HEK293 (cell line): ENCODE data around the gene PRAC1.
A peak's percentile ranks its signal among the peaks of the same experiment; 100 is the strongest.

Experiments used
- CTCF ChIA-PET: fragments of 350-600 bp; formaldehyde crosslinking; extraction: SDS; loops from one replicate; lab custom pipeline; 2021; ENCODE audit warnings: antibody characterized with exemption; lab: Yijun Ruan, JAX
- POLR2A ChIA-PET: fragments of 300-600 bp; formaldehyde crosslinking; extraction: SDS; loops from one replicate; lab custom pipeline; 2020; ENCODE audit warnings: antibody characterized with exemption, inconsistent platforms; lab: Yijun Ruan, JAX
- H3K27ac ChIP-seq: fragments of 200-500 bp; sonication (Bioruptor generic); 2 replicates; pipeline ENCODE4 v1.5.1; 2014; ENCODE audit warnings: low read depth, low read length, control low read depth, inconsistent platforms; ENCODE audit errors: extremely low read depth
- H3K36me3 ChIP-seq, 2 experiments: fragments of 200-500 bp in 1 of 2; sonication (Bioruptor generic) in 1 of 2; 1 replicate in 1 of 2; 2 replicates in 1 of 2; pipeline ENCODE4 v1.5.1; 2014 to 2017; ENCODE audit warnings: inconsistent platforms in 2 of 2, low read length in 2 of 2; ENCODE audit not compliant: control insufficient read depth in 2 of 2, insufficient read depth in 1 of 2
- H3K4me1 ChIP-seq: fragments of 200-500 bp; sonication (Bioruptor generic); 2 replicates; pipeline ENCODE4 v1.5.1; 2014; ENCODE audit warnings: mild to moderate bottlenecking, low read length, inconsistent platforms; ENCODE audit not compliant: control insufficient read depth, insufficient read depth
- H3K4me3 ChIP-seq: 2 replicates; pipeline ENCODE4 v1.5.1; 2011; ENCODE audit warnings: low read depth, mild to moderate bottlenecking, control low read depth, low read length, moderate library complexity
- H3K9me3 ChIP-seq: fragments of 200-500 bp; sonication (Bioruptor generic); 2 replicates; pipeline ENCODE4 v1.5.1; 2014; ENCODE audit warnings: low read depth, low read length, inconsistent platforms; ENCODE audit not compliant: control insufficient read depth, insufficient read depth
- AEBP2 ChIP-seq: fragments of 450-650 bp; formaldehyde crosslinking; IDR thresholded peaks from 2 replicates; pipeline ENCODE4 v1.5.1; 2016; ENCODE audit warnings: missing biosample characterization, missing genetic modification characterization, borderline replicate concordance
- GLI2 ChIP-seq: fragments of 450-650 bp; formaldehyde crosslinking; IDR thresholded peaks from 2 replicates; pipeline ENCODE4; 2017; ENCODE audit warnings: missing biosample characterization, missing genetic modification characterization, low read depth, borderline replicate concordance
- HIC1 ChIP-seq: fragments of 450-650 bp; formaldehyde crosslinking; IDR thresholded peaks from 2 replicates; pipeline ENCODE4 v1.5.1; 2016; ENCODE audit warnings: missing biosample characterization, missing genetic modification characterization
- MEIS1 ChIP-seq: sonication (generic); formaldehyde crosslinking; IDR thresholded peaks from 2 replicates; pipeline ENCODE4 v1.8.1; 2022; ENCODE audit warnings: missing genetic modification reagents, mild to moderate bottlenecking, borderline replicate concordance
- PRDM4 ChIP-seq: fragments of 450-650 bp; formaldehyde crosslinking; IDR thresholded peaks from 2 replicates; pipeline ENCODE4 v1.5.1; 2017; ENCODE audit warnings: missing biosample characterization, missing genetic modification characterization
- SETDB1 ChIP-seq: IDR thresholded peaks from one replicate; pipeline ENCODE4 v1.6.1; 2017; ENCODE audit warnings: mild to moderate bottlenecking, low read length, moderate library complexity, mixed read lengths; ENCODE audit not compliant: insufficient read length
- ZBTB20 ChIP-seq: fragments of 450-650 bp; formaldehyde crosslinking; IDR thresholded peaks from 2 replicates; pipeline ENCODE4 v1.5.1; 2016; ENCODE audit warnings: missing biosample characterization, missing genetic modification characterization
- ZNF10 ChIP-seq: fragments of 450-650 bp; formaldehyde crosslinking; IDR thresholded peaks from 2 replicates; pipeline ENCODE4 v1.5.1; 2017; ENCODE audit warnings: missing biosample characterization, missing genetic modification characterization
- ZNF140 ChIP-seq: fragments of 450-650 bp; formaldehyde crosslinking; IDR thresholded peaks from 2 replicates; pipeline ENCODE4 v1.5.1; 2016; ENCODE audit warnings: missing biosample characterization, missing genetic modification characterization
- ZNF146 ChIP-seq: fragments of 450-650 bp; formaldehyde crosslinking; IDR thresholded peaks from 2 replicates; pipeline ENCODE4 v1.5.1; 2016; ENCODE audit warnings: missing biosample characterization, missing genetic modification characterization
- ZNF223 ChIP-seq: fragments of 450-650 bp; formaldehyde crosslinking; IDR thresholded peaks from 2 replicates; pipeline ENCODE4 v1.5.1; 2016; ENCODE audit warnings: missing biosample characterization, missing genetic modification characterization
- ZNF510 ChIP-seq: fragments of 450-650 bp; formaldehyde crosslinking; IDR thresholded peaks from 2 replicates; pipeline ENCODE4 v1.5.1; 2018; ENCODE audit warnings: mild to moderate bottlenecking, missing genetic modification characterization, missing biosample characterization; ENCODE audit not compliant: insufficient replicate concordance
- ZNF521 ChIP-seq: fragments of 450-650 bp; formaldehyde crosslinking; IDR thresholded peaks from 2 replicates; pipeline ENCODE4 v1.5.1; 2017; ENCODE audit warnings: missing biosample characterization, mild to moderate bottlenecking, missing genetic modification characterization
- ZNF530 ChIP-seq: fragments of 450-650 bp; formaldehyde crosslinking; IDR thresholded peaks from 2 replicates; pipeline ENCODE4 v1.5.1; 2016; ENCODE audit warnings: low read depth, missing biosample characterization, missing genetic modification characterization
- ZNF610 ChIP-seq: fragments of 450-650 bp; formaldehyde crosslinking; IDR thresholded peaks from 2 replicates; pipeline ENCODE4 v1.5.1; 2016; ENCODE audit warnings: missing biosample characterization, missing genetic modification characterization, borderline replicate concordance
- ZNF639 ChIP-seq: fragments of 450-650 bp; formaldehyde crosslinking; IDR thresholded peaks from 2 replicates; pipeline ENCODE4 v1.5.1; 2016; ENCODE audit warnings: missing biosample characterization, missing genetic modification characterization
- ZNF747 ChIP-seq: fragments of 450-650 bp; formaldehyde crosslinking; IDR thresholded peaks from 2 replicates; pipeline ENCODE4 v1.5.1; 2016; ENCODE audit warnings: missing biosample characterization, missing genetic modification characterization
- ZSCAN18 ChIP-seq: fragments of 450-650 bp; formaldehyde crosslinking; IDR thresholded peaks from 2 replicates; pipeline ENCODE4 v1.5.1; 2016; ENCODE audit warnings: missing biosample characterization, missing genetic modification characterization

PRAC1 gene

GRCh38 chr17:48769009-48769675 lies 46.8 kb upstream of the PRAC1 start:
- POLR2A ChIA-PET = interaction anchor here (1.0 kb wide), 1 partner anchor 10 kb away, joined by 3 read pairs; no protein-coding TSS in a partner anchor
- no peak overlapping the region for H3K4me3 ChIP-seq
- H3K27ac ChIP-seq = no peak overlapping the region
- H3K9me3 ChIP-seq = no peaks in the 10 kb centered on the region
- H3K36me3 ChIP-seq = no peaks in the 10 kb centered on the region
- CTCF ChIA-PET = interaction anchor here (0.6 to 3.8 kb wide), 7 partner anchors 20 to 116 kb away, joined by 3 to 35 read pairs (median 4); no protein-coding TSS in a partner anchor
- TF ChIP-seq ZNF530 = no peak
- no peak for TF ChIP-seq ZNF521 (tag by site-specific recombination)
- TF ChIP-seq ZNF610 (tag by site-specific recombination) = no peak
- TF ChIP-seq ZNF140 = no peak
- no peak for TF ChIP-seq PRDM4 (tag by site-specific recombination)
- TF ChIP-seq AEBP2 (tag by site-specific recombination) = no peak
- no peak for TF ChIP-seq ZNF223 (tag by site-specific recombination)
- no peak for TF ChIP-seq ZNF747 (tag by site-specific recombination)
- no peak for TF ChIP-seq ZNF146 (tag by site-specific recombination)
- no peak for TF ChIP-seq ZNF10 (tag by site-specific recombination)
- no peaks in the 10 kb centered on the region for H3K4me1 ChIP-seq

- no peaks in the 10 kb centered on the region for H3K4me1 ChIP-seq
- ChIA-PET CTCF (interaction anchor here (1.1 to 3.8 kb wide), 4 partner anchors 22 to 111 kb away, joined by 3 to 35 read pairs (median 6); no protein-coding TSS in a partner anchor), POLR2A (no interaction called here)
These were observed 45.0 kb upstream of the PRAC1 start for GRCh38 chr17:48767263-48767774.

GRCh38 chr17:48761114-48761513 lies 38.8 kb upstream of the PRAC1 start:
- ChIA-PET POLR2A (no interaction called here), CTCF (interaction anchor here (0.5 to 2.2 kb wide), 5 partner anchors 37 to 142 kb away, joined by 4 to 14 read pairs (median 5); no protein-coding TSS in a partner anchor)
- Histone ChIP-seq H3K27ac (no peak overlapping the region), H3K36me3 (no peaks in the 10 kb centered on the region), H3K4me1 (no peaks in the 10 kb centered on the region), H3K9me3 (no peaks in the 10 kb centered on the region), H3K4me3 (no peak overlapping the region)
- no peak for TF ChIP-seq MEIS1 (CRISPR knock-in tag)
- no peak for TF ChIP-seq HIC1 (tag by site-specific recombination)
- no peak for TF ChIP-seq GLI2 (tag by site-specific recombination)
- no peak for TF ChIP-seq ZBTB20 (tag by site-specific recombination)
- TF ChIP-seq ZSCAN18 (tag by site-specific recombination) = no peak
- TF ChIP-seq ZNF639 (tag by site-specific recombination) = no peak
- TF ChIP-seq SETDB1 = no peak

More at GRCh38 chr17:48767263-48767774, 45.0 kb upstream of the PRAC1 start:
- no peak for TF ChIP-seq ZNF510
- TF ChIP-seq ZBTB20 (tag by site-specific recombination) = peak; percentile 59
- H3K9me3 ChIP-seq = no peaks in the 10 kb centered on the region
- H3K4me3 ChIP-seq = no peak overlapping the region
- H3K36me3 ChIP-seq = no peaks in the 10 kb centered on the region
- no peak overlapping the region for H3K27ac ChIP-seq
